GM21723 (cell line): Measurements from ENCODE around the gene EIF5A2.

ENCODE experiments used
- ATAC-seq: cut with Tn5 transposase; IDR thresholded peaks from one replicate; pipeline ENCODE4 v1.9.1; 2021; ENCODE audit warnings: mild to moderate bottlenecking, moderate library complexity; ENCODE audit not compliant: unreplicated experiment

The EIF5A2 gene

DNA sequence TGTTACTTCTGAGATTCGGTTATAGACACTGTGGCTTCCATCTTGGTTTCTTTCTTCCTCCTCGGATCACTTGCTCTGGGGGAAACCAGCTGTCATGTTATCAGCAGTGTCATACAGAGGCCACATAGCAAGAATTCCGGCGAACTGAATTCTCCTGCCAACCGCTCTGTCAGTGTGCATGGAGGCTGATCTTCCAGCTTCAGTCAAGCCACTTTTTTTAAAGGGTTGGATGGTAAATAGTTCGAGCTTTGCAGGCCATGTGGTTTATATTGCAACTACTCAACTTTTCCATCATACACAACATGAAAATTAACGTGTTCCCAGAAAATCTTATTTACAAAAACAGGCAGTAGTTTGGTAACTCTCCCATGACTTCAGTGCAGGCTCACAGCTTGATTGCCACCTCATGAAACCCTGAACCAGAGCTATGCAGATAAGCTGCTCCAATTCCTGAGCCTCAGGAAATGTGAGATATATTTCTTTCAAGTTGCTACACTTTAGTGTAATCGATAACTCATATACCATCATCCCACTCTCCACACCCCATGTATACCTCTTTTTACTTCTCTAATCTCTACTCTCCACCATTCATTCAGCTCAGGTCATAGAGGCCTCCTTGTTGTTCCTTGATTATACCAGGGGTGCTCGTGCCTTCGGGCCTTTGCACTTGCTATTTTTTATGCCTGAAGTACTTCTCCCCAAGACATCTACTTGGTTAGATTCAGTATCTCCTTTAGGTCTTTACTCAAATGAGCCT is 45.6 kb downstream of the EIF5A2 start:
- no peak for ATAC-seq

DNA sequence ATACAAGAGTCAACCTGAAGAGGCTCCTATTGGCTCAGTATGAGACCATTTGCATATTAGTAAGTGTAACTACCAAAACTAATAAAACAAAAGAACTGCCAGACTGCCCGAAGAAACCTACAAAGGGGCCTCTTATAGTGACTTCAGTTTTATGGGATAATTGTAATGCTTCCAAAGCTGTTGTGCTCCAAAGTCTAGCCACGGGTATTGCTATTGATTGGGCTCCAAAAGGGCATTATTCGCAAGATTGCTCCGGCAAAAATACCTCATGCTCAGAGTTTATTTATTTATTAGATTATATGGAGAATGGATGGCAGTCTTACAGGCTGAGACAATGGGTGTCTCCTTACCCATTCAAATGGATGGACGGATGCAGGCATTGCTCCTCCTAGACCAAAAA is 49.8 kb downstream of the EIF5A2 start:
- no peak for ATAC-seq

DNA sequence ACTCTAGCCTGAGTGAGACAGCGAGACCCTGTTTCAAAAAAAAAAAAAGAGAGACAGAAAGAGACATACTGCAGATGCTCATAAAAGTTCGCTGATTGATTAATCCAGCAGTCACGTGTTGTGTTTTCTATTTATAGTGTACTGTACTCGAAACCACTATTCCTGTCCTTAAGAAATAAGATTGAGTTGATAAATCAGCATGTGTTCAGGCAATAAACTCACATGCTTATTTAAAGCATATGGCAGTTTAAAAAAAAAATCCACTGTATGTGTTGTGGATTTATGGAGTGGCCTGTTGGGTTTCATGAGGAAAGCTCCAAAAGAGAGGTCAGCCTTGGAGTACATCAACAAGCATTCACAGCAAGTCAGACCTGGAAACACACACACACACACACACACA is 56.1 kb downstream of the EIF5A2 start:
- no peak for ATAC-seq

DNA sequence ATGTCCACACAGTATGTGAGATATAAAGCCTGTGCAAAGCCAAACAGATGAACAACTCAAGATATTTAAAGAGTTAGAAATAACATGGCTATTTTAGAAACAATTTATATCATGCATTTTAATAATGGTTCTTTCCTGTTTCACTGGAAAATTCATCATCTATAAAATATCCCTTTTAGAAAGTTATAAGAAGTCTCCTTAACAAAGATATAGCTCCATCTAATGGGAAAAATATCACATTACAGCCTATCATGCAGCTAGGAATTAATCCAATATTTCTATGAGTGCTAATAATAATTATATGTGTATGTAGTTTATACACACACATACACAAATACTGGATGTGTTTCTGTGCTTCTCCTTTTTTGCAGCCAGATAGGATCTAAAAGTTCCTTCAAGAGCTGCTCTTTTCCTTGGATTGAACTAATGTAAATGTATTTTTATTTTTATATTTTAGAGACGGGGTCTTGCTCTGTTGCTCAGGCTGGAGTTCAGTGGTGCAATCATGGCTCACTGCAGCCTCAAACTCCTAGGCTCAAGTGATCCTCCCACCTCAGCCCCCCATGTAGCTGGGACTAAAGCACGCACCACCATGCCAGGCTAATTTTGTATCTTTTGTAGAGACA is 60.0 kb downstream of the EIF5A2 start:
- no peak for ATAC-seq

DNA sequence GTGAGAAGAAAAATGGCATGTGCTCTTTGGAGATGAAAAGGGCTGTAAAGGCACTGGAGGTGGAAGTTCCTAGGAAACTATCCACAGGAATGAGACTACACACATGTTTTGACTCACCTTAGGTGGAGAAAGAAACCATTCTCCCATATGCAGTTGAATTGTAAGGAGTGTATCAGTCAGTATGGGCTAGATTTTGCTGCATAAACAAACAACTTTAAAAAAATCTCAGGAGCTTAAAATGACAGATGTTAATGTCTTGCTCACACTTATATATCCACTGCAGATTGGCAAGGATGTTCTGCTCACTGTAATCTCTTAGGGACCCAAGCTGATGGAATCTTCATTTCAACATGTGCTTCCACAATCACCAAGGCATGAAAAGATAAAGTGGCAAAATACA is 64.1 kb downstream of the EIF5A2 start:
- no peak for ATAC-seq

DNA sequence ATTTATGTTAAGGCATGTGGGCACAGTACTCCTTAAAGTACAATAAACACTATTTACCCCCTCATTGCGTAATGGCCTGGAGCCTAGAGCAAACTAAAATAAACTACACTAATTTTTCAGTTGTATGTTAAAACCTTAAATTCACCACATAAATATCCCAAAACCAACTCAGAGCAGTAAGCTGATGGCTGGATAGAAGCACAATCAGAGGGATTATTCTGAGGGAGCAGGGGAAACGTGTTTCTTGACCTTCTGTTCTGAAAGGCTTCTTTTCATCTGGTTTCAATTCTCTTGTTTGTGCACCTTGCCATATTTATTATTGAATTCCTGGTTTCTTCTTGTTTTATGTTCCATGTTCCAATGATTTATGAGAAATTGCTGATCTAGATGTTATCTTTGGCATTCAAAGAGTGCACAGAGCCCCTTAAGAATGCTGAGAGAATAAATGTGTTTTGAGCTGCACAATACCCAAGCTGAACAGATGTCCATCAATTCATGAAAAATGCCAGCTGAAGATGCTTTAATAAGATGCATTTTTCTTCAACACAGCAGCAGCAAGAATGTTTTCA is 68.1 kb downstream of the EIF5A2 start:
- ATAC-seq: no peak

DNA sequence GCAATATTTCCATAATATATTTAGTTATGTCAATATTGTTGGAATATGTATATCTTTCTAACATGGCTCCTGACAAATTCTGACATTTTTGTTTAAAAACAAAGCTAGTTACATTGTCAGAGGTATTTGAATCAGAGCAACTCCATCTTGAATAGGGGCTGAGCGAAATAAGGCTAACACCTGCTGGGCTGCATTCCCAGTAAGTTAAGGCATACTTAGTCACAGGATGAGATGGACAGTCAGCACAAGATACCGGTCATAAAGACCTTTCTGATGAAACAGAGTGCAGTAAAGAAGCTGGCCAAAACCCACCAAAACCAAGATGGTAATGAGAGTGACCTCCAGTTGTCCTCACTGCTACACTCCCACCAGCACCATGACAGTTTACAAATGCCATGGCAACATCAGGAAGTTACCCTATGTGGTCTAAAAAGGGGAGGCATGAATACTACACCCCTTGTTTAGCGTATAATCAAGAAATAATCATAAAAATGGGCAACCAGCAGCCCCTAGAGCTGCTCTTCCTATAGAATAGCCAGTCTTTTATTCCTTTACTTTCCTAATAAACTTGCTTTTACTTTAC is 68.8 kb downstream of the EIF5A2 start:
- ATAC-seq: no peak
